Common myeloid progenitor, CD34-positive (primary cell): ENCODE data around the gene IL2RA.
A peak's percentile ranks its signal among the peaks of the same experiment; 100 is the strongest.

Experiments
- CTCF ChIA-PET: fragments of 350-600 bp; sonication (Branson Sonifier 250); formaldehyde crosslinking; loops from one replicate; lab custom pipeline; 2021; ENCODE audit warnings: antibody characterized with exemption; lab: Charles Lee
- POLR2A ChIA-PET: fragments of 350-600 bp; sonication (Branson Sonifier 250); formaldehyde crosslinking; loops from one replicate; lab custom pipeline; 2021; ENCODE audit warnings: antibody characterized with exemption; lab: Charles Lee
- DNase-seq, 3 donors: peaks; one replicate each; pipeline versions ENCODE4 v3.0.0 to v3.0.0-alpha.2; 2013
- H3K27ac ChIP-seq, 2 experiments: 1 replicate in 1 of 2; 2 replicates in 1 of 2; pipeline ENCODE4 v1.7.0; 2013; ENCODE audit warnings: inconsistent platforms in 2 of 2, low read length in 2 of 2, mild to moderate bottlenecking in 2 of 2, low read depth in 1 of 2, moderate library complexity in 1 of 2; ENCODE audit not compliant: severe bottlenecking in 2 of 2, insufficient read depth in 1 of 2, poor library complexity in 1 of 2
- H3K27me3 ChIP-seq, 5 experiments: replicated peaks in 2 of 5; 1 replicate in 3 of 5; 2 replicates in 2 of 5; pipeline versions ENCODE4 v1.6.1 to v1.7.0; 2013; ENCODE audit warnings: low read length in 4 of 5, mild to moderate bottlenecking in 2 of 5, moderate library complexity in 2 of 5, inconsistent platforms in 1 of 5; ENCODE audit not compliant: insufficient read depth in 5 of 5, control insufficient read depth in 4 of 5
- H3K36me3 ChIP-seq, 4 experiments: 1 replicate in 2 of 4; 2 replicates in 2 of 4; pipeline versions ENCODE4 v1.6.1 to v1.7.0; 2013; ENCODE audit warnings: low read length in 3 of 4, control low read depth in 1 of 4, mild to moderate bottlenecking in 1 of 4; ENCODE audit not compliant: control insufficient read depth in 4 of 4, insufficient read depth in 4 of 4
- H3K4me1 ChIP-seq, 4 experiments: 1 replicate in 3 of 4; 2 replicates in 1 of 4; pipeline versions ENCODE4 v1.6.1 to v1.7.1; 2013; ENCODE audit warnings: low read length in 3 of 4, mild to moderate bottlenecking in 3 of 4, control low read depth in 1 of 4, inconsistent platforms in 1 of 4, moderate library complexity in 1 of 4; ENCODE audit not compliant: control insufficient read depth in 4 of 4, insufficient read depth in 4 of 4; ENCODE audit errors: control extremely low read depth in 1 of 4
- H3K4me3 ChIP-seq, 7 experiments: 1 replicate in 4 of 7; 2 replicates in 3 of 7; pipeline versions ENCODE4 v1.5.1 to v1.7.0; 2013; ENCODE audit warnings: mild to moderate bottlenecking in 7 of 7, low read length in 6 of 7, moderate library complexity in 6 of 7, inconsistent platforms in 2 of 7, low read depth in 2 of 7, control low read depth in 1 of 7; ENCODE audit not compliant: insufficient read depth in 4 of 7, control insufficient read depth in 1 of 7; ENCODE audit errors: extremely low read depth in 1 of 7
- H3K9me3 ChIP-seq, 5 experiments: 1 replicate in 4 of 5; 2 replicates in 1 of 5; pipeline versions ENCODE4 v1.6.1 to v1.7.1; 2013; ENCODE audit warnings: low read length in 4 of 5, mild to moderate bottlenecking in 2 of 5, inconsistent platforms in 1 of 5, low read depth in 1 of 5, moderate library complexity in 1 of 5; ENCODE audit not compliant: control insufficient read depth in 4 of 5, insufficient read depth in 2 of 5; ENCODE audit errors: control extremely low read depth in 1 of 5
- WGBS: methylation state at CpG from one replicate; pipeline ENCODE4 v1.1.5; 2013; ENCODE audit not compliant: insufficient coverage; 5-methylcytosine and 5-hydroxymethylcytosine counted together

IL2RA gene

GRCh38 chr10:5978230-5978489 lies 84.0 kb downstream of the IL2RA start:
- Histone ChIP-seq H3K9me3 (no peaks in the 10 kb centered on the region), H3K4me3 (peak overlapping the region; percentile 84 to 100 (median 95)), H3K36me3 (no peaks in the 10 kb centered on the region), H3K4me1 (peaks cover 4 to 22% (median 18%) of the 10 kb centered on the region in 4 experiments), H3K27me3 (no peaks in the 10 kb centered on the region), H3K27ac (peak overlapping the region; percentile 66 to 78)
- 12% methylated on average over 6 of the region's 6 CpGs for WGBS
- POLR2A ChIA-PET, result interaction anchor here (0.8 to 1.0 kb wide), 2 partner anchors 9 to 88 kb away, joined by 3 to 4 read pairs; partner anchors contain the start of genes ANKRD16 and FBH1
- no peak for DNase-seq
- CTCF ChIA-PET, result interaction anchor here (1.0 to 1.1 kb wide), 2 partner anchors 10 to 94 kb away, joined by 3 to 4 read pairs; no protein-coding TSS in a partner anchor

- Histone ChIP-seq H3K27me3 (no peaks in the 10 kb centered on the region), H3K27ac (peak within 1 kb of the TSS; percentile 66 to 78), H3K36me3 (no peaks in the 10 kb centered on the region), H3K9me3 (no peaks in the 10 kb centered on the region), H3K4me3 (peak within 1 kb of the TSS; percentile 84 to 100 (median 95)), H3K4me1 (peaks cover 4 to 22% (median 18%) of the 10 kb centered on the region in 4 experiments)
- ChIA-PET CTCF (interaction anchor here (0.6 to 2.2 kb wide), 6 partner anchors 10 to 94 kb away, joined by 3 to 7 read pairs (median 4); no protein-coding TSS in a partner anchor), POLR2A (interaction anchor here (0.8 to 1.0 kb wide), 2 partner anchors 10 to 88 kb away, joined by 3 to 4 read pairs; partner anchors contain the start of genes ANKRD16 and FBH1)
- peak; percentile 86 to 95 (median 93) for DNase-seq
- WGBS, result 0% methylated on average over 72 of the region's 80 CpGs
Observed at GRCh38 chr10:5977471-5978229, 84.5 kb downstream of the IL2RA start, which contains the start of gene IL15RA. IL15RA (minus strand) TSS chr10:5977543; CDS start chr10:5977492, 51 bp downstream.

- Histone ChIP-seq H3K4me3 (peak overlapping the region; percentile 84 to 100 (median 95)), H3K9me3 (no peaks in the 10 kb centered on the region), H3K27me3 (no peaks in the 10 kb centered on the region), H3K36me3 (no peaks in the 10 kb centered on the region), H3K27ac (peak overlapping the region; percentile 66 to 78), H3K4me1 (peaks cover 4 to 24% (median 18%) of the 10 kb centered on the region in 4 experiments)
- peak; percentile 35 to 60 (median 43) for DNase-seq
- ChIA-PET POLR2A (interaction anchor here (0.5 to 0.8 kb wide), 3 partner anchors 33 to 163 kb away, joined by 3 to 5 read pairs (median 4); no protein-coding TSS in a partner anchor), CTCF (interaction anchor here (0.6 to 2.2 kb wide), 7 partner anchors 11 to 109 kb away, joined by 3 to 7 read pairs (median 3); no protein-coding TSS in a partner anchor)
- under 1% methylated on average over 69 of the region's 82 CpGs for WGBS
Observed at GRCh38 chr10:5976512-5977470, 85.4 kb downstream of the IL2RA start.

- peak overlapping the region in 1 of 2 experiments; percentile 78 for H3K27ac ChIP-seq
- ChIA-PET POLR2A (interaction anchor here (0.5 to 0.8 kb wide), 2 partner anchors 32 to 164 kb away, joined by 4 to 5 read pairs; no protein-coding TSS in a partner anchor), CTCF (interaction anchor here (1.2 to 2.2 kb wide), 4 partner anchors 11 to 110 kb away, joined by 3 to 7 read pairs (median 5); no protein-coding TSS in a partner anchor)
- no peaks in the 10 kb centered on the region for H3K36me3 ChIP-seq
- peak overlapping the region in 6 of 7 experiments; percentile 84 to 98 (median 94) for H3K4me3 ChIP-seq
- no peaks in the 10 kb centered on the region for H3K9me3 ChIP-seq
- peak; percentile 78 to 96 (median 95) for DNase-seq
- peaks cover 4 to 33% (median 23%) of the 10 kb centered on the region in 4 experiments for H3K4me1 ChIP-seq
- H3K27me3 ChIP-seq, result no peaks in the 10 kb centered on the region
- WGBS, result 71% methylated on average over 17 of the region's 20 CpGs
Observed at GRCh38 chr10:5975641-5976473, 86.3 kb downstream of the IL2RA start.

GRCh38 chr10:5973069-5973468 lies 89.1 kb downstream of the IL2RA start:
- H3K9me3 ChIP-seq, result no peaks in the 10 kb centered on the region
- CTCF ChIA-PET, result no interaction called here
- no peak overlapping the region for H3K4me3 ChIP-seq
- POLR2A ChIA-PET, result no interaction called here
- no peaks in the 10 kb centered on the region for H3K27me3 ChIP-seq
- 100% methylated on average over 2 of the region's 4 CpGs for WGBS
- peaks cover 0 to 28% (median 18%) of the 10 kb centered on the region in 4 experiments for H3K4me1 ChIP-seq
- no peak for DNase-seq
- peaks cover 2 to 7% (median 6%) of the 10 kb centered on the region in 4 experiments for H3K36me3 ChIP-seq
- H3K27ac ChIP-seq, result no peak overlapping the region

- POLR2A ChIA-PET, result no interaction called here
- peaks cover 2 to 7% (median 6%) of the 10 kb centered on the region in 4 experiments for H3K36me3 ChIP-seq
Observed at GRCh38 chr10:5971886-5972285, 90.3 kb downstream of the IL2RA start.

More at GRCh38 chr10:5971886-5972285, 90.3 kb downstream of the IL2RA start:
- no peaks in the 10 kb centered on the region for H3K9me3 ChIP-seq
- peaks cover 0 to 25% (median 15%) of the 10 kb centered on the region in 4 experiments for H3K4me1 ChIP-seq
- no peak overlapping the region for H3K4me3 ChIP-seq
- H3K27ac ChIP-seq, result peak overlapping the region in 1 of 2 experiments; percentile 6
- CTCF ChIA-PET, result interaction anchor here (1.0 to 1.4 kb wide), 3 partner anchors 10 to 84 kb away, joined by 3 to 5 read pairs (median 4); no protein-coding TSS in a partner anchor
- 87% methylated on average over 4 of the region's 4 CpGs for WGBS
- H3K27me3 ChIP-seq, result no peaks in the 10 kb centered on the region
- no peak for DNase-seq
